Measurements from ENCODE around the gene FAHD2A. TPM values are rescaled to one million over a fixed set of nuclear protein-coding genes. Genes with fewer than 3 reads are reported as not detected.
"Not testable (repeated sequence)": the region's sequence is repeated elsewhere in the genome, so short reads cannot be mapped to it uniquely, and the experiment has no call there.

FAHD2A gene
- total RNA-seq, 1 donor from 2014 or later = 27.4 TPM

DNA sequence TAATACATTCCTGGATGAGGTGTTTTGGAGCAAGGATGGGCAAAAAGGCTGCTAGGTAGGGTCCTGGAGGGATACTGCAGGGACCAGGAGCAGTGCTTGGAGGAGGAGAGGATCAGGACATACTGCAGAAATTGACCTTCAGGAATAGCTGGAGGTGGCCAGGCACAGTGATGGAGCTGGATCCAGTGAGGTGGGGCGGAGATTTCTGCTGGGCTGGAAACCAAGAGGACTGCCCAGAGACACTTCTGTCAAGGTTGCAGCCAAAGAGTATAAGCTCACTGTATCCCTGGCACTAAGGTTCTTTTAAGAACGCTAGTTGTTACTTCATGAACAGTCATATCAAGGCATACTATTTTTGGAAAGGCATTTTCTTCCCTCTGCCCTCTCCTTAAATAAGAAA, 42.8 kb downstream of the FAHD2A start:
- DNase-seq (ENCODE audit: low spot score); H3K27me3 Mint-ChIP-seq (ENCODE audit: low read depth); H3K36me3 Mint-ChIP-seq (ENCODE audit: low read depth): not testable (repeated sequence)

DNA sequence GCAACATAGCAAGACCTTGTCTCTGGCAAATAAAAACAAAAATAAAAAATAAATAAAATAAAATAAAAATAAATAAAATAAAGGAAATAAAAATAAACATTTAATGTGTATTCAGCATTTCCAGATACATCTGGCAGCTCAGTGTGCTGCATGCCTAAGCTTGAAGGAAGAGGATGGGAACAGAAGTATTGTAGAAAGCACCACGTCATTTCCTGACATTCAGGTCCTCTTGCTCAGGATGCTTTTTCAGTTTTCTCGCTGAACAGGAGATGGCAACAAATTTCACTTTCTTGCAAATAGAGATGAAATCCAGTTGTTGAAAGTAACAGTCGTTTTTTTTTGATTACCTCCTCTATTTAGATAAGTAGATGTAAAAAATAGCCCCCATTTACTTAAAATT, 60.8 kb downstream of the FAHD2A start:
- H3K4me1 Mint-ChIP-seq (ENCODE audit: low read depth); H3K27me3 Mint-ChIP-seq (ENCODE audit: low read depth); DNase-seq (ENCODE audit: low spot score); H3K9me3 Mint-ChIP-seq (ENCODE audit: low read depth); H3K36me3 Mint-ChIP-seq (ENCODE audit: low read depth); H3K27ac Mint-ChIP-seq (ENCODE audit: unreplicated experiment); H3K4me3 Mint-ChIP-seq (ENCODE audit: unreplicated experiment): not testable (repeated sequence)

More for the DNA sequence above, 42.8 kb downstream of the FAHD2A start:
- not testable (repeated sequence) for H3K4me1 Mint-ChIP-seq (ENCODE audit: low read depth); H3K4me3 Mint-ChIP-seq (ENCODE audit: unreplicated experiment); H3K27ac Mint-ChIP-seq (ENCODE audit: unreplicated experiment); H3K9me3 Mint-ChIP-seq (ENCODE audit: low read depth)

Other genes starting within 250 kb of the FAHD2A start
- 12.1 to 16.3 TPM (median 14.3 TPM) in 3 replicates for gene ZNF514, start 242.9 kb upstream of the FAHD2A start, total RNA-seq
- gene ZNF2, start 236.9 kb upstream of the FAHD2A start, total RNA-seq = 4.5 to 8.0 TPM (median 5.0 TPM) in 3 replicates
- 4.7 to 6.0 TPM (median 4.8 TPM) in 3 replicates for gene ZNF892, start 195.2 kb upstream of the FAHD2A start, total RNA-seq
- gene PROM2, start 128.3 kb upstream of the FAHD2A start, total RNA-seq = 1.5 to 1.7 TPM (median 1.7 TPM) in 3 replicates
- 3.1 to 6.0 TPM (median 5.9 TPM) in 3 replicates for gene KCNIP3, start 105.4 kb upstream of the FAHD2A start, total RNA-seq
- not detected in 3 replicates for gene TRIM43B, start 82.0 kb downstream of the FAHD2A start, total RNA-seq
- not detected in 3 replicates for gene TRIM43, start 189.3 kb downstream of the FAHD2A start, total RNA-seq